Coronary artery (tissue), 2 donors: ENCODE measurements around the gene MAP1LC3B2.
"Not testable (repeated sequence)": the region's sequence is repeated elsewhere in the genome, so short reads cannot be mapped to it uniquely, and the experiment has no call there.

Experiments used
- DNase-seq: peaks from one replicate; pipeline ENCODE4 v3.0.0-alpha.2; 2017; ENCODE audit warnings: low spot score
- H3K27ac ChIP-seq, 2 donors: fragments of 200-600 bp; sonication (generic); one replicate each; pipeline ENCODE4 v1.5.1; 2016 to 2019
- H3K4me3 ChIP-seq: fragments of 200-600 bp; sonication (generic); 2 replicates; pipeline ENCODE4 v1.5.1; 2016; ENCODE audit warnings: mild to moderate bottlenecking, moderate library complexity
- TF ChIP-seq, protein P1 (sequence below): fragments of 200-600 bp; sonication (generic); IDR thresholded peaks from one replicate; pipeline ENCODE4 v1.5.1; 2019; ENCODE audit warnings: antibody characterized with exemption

MAP1LC3B2 gene

DNA sequence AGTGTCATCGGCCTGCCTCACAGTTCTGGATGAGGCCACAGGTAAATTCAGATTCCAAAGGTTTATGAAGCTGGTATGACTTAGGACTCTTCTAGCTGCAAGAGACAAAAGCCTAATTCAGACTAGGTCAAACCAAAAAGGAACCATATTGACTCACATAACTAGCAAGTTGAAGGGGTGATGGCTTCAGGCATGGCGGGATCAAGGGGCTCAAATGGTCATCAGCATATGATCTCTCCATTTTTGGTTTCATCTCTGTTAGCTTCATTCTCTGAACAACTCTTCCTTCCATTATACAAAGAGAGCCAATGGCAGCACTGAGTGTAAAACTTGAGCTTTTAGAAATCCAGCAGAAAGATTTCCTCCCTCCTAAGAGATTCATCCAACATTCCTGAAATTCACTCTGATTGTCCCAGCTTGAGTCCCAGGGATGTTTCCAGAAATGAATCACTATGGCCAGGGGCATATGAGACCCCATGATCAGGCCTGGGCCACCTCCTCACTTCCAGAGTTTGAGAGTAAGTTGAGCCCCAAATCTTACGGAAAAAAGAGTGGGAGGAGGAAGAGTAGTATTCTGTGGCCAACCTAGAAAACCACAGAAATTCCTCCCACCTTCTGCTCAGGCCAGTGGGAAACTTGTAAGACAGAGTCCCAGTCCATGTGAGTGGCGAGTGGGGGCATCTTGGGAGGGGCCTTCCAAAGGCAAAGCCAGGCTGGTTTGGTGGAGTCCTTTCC, 2.0 kb upstream of the MAP1LC3B2 start:
- TF ChIP-seq, protein P1, sequence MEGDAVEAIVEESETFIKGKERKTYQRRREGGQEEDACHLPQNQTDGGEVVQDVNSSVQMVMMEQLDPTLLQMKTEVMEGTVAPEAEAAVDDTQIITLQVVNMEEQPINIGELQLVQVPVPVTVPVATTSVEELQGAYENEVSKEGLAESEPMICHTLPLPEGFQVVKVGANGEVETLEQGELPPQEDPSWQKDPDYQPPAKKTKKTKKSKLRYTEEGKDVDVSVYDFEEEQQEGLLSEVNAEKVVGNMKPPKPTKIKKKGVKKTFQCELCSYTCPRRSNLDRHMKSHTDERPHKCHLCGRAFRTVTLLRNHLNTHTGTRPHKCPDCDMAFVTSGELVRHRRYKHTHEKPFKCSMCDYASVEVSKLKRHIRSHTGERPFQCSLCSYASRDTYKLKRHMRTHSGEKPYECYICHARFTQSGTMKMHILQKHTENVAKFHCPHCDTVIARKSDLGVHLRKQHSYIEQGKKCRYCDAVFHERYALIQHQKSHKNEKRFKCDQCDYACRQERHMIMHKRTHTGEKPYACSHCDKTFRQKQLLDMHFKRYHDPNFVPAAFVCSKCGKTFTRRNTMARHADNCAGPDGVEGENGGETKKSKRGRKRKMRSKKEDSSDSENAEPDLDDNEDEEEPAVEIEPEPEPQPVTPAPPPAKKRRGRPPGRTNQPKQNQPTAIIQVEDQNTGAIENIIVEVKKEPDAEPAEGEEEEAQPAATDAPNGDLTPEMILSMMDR: no peak
- Histone ChIP-seq H3K27ac (no peak overlapping the region), H3K4me3 (no peak overlapping the region)

DNA sequence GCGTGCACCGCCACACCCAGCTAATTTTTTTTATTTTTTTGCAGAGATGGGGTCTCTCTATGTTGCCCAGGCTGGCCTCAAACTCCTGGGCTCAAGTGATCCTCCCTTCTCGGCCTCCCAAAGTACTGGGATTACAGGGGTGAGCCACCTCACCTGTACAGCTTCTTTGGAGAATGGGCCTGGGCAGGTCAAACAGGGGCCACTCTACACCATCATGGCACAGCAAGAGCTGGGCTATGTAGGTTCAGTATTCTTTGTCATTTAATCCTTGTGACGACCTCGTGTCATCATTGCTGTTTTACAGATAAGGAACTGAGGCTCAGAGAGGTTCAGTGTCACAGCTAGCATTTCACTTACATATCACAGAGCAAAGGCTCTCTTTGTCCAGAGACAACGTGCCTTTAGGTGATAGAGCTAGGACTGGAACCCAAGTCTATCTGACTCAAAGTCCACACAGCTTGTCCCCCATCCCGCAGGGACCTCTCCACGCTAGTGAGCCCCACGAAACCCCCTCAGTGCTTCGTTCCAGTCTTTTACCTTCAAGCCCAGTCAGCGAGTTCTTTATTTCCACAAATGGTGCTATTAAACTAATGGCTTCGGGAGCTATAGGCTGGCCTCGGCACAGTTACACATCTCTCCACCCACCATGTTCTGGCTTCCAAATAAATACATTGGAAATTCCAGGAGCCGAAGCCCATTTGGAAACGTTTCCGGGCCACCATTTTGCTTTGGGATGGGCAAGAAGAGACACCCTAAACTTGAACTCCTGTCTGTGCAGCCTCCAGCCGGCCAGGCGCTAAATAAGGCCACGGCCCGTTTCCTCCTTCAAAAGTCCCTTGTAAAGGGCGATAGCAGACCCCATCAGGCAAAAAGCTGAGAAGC, 660 bp upstream of the MAP1LC3B2 start:
- DNase-seq: no peak
- Histone ChIP-seq H3K27ac (no peak overlapping the region), H3K4me3 (no peak overlapping the region)
- TF ChIP-seq, protein P1: no peak

More for the DNA sequence above, 2.0 kb upstream of the MAP1LC3B2 start:
- no peak for DNase-seq

DNA sequence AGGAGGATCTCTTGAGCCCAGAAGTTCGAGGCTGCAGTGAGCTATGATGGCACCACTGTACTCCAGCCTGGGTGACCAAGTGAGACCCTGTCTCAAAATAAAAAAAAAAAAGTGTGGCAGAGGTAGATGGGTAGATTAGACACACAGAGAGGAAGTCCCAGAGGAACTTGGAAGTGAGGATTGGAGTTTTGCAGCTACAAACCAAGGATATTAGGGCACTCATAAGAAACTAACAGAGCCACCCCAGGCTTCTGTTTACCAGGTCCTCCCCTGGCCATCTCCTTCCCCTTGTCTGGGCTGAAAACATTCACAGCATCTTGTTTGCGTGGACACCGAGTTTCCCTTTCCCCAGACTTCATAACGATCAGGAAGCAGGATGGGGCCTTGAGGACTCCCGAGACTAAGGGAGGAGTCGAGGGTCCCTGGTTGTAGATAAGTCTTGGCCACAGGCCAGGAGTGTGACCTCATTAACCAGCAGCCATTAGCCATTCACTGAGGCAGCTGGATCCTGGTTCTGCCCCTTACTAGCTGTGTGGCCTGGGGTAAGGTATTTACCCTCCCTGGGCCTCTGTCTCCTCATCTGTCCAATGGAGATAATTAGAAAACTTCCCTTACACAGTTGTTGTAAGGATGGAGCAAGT, 2.1 kb downstream of the MAP1LC3B2 start:
- H3K27ac ChIP-seq: no peak overlapping the region
- DNase-seq: no peak
- no peak overlapping the region for H3K4me3 ChIP-seq
- TF ChIP-seq, protein P1: no peak

DNA sequence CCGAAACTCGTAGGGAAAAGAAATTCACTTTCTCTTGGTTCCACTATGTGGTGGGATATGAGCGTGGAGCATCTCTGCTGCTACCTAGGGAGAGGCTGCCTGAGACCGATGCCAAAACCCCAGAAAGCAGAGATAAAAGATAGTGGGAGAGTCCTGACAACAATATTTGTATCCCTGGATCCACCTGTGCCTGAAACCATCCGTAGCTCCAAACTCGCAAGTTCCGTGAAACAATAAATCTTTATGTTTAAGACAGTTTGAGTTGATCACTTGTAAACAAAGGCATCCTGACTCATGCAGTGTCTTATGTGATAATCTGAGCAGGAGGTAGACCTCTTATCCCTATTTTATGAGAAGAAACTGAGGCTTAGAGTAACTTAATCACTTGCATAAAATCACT, 2.9 kb downstream of the MAP1LC3B2 start:
- no peak for DNase-seq
- TF ChIP-seq, protein P1: no peak
- no peak overlapping the region for H3K4me3 ChIP-seq
- H3K27ac ChIP-seq: no peak overlapping the region

DNA sequence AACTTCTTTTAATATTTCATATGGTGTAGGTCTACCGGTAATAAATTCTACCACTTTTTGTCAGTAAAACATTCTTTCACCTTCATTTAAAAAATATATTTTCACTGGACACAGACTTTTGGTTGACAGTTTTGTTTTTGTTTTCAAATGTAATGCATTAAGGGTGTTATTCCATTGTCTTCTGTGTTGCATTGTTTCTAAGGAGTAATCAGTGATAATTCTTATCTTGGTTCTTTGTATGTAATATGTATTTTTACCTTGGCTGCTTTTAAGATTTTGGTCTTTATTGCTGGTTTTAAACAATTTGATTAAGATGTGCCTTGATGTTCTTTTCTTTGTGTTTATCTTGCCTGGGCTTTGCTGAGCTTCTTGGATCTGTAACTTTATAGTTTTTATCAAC, 4.1 kb downstream of the MAP1LC3B2 start:
- Histone ChIP-seq H3K27ac (no peak overlapping the region), H3K4me3 (no peak overlapping the region)
- TF ChIP-seq, protein P1: no peak
- no peak for DNase-seq

DNA sequence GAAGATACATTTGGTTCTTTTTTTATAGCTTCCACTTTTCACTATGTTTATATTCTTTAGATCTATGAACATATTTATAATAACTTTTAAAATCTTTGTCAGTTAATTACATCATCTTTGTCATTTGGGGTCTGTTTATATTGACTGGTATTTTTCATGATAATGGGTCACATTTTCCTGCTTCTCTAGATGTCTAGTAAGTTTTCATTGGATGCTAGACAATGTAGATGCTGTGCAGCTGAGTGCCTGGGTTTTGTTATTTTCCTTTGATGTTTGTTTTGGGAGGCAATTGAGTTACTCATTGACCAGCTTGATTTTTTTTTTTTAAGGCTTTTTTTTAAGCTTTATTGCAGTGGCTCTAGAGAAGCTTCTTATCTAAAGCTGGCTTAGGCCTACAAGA, 4.9 kb downstream of the MAP1LC3B2 start:
- no peak for DNase-seq
- Histone ChIP-seq H3K4me3 (no peak overlapping the region), H3K27ac (no peak overlapping the region)
- TF ChIP-seq, protein P1: no peak

DNA sequence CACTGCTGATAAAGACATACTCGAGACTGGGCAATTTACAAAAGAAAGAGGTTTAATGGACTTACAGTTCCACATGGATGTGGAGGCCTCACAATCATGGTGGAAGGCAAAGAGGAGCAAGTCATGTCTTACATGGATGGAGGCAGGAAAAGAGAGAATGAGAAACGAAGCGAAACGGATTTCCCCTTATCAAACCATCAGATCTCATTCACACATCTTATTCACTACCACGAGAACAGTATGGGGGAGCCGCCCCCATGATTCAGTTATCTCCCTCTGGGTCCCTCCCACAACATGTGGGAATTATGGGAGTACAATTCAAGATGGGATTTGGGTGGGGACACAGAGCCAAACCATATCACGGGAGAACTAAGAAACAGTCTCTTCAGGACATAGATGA, 6.0 kb downstream of the MAP1LC3B2 start:
- not testable (repeated sequence) for H3K4me3 ChIP-seq, H3K27ac ChIP-seq, DNase-seq
